Neural cell (in vitro differentiated cells): ENCODE data around the gene CCDC80. TPM values are rescaled to one million over a fixed set of nuclear protein-coding genes. Genes with fewer than 3 reads are reported as not detected.

Source experiments
- H2AFZ ChIP-seq: fragments of 200-600, 300-800 bp; sonication (generic), shearing (Covaris generic); 2 replicates; pipeline ENCODE4 v1.6.0; 2014; ENCODE audit warnings: low read depth, mild to moderate bottlenecking, antibody characterized with exemption, low read length, moderate library complexity
- H3F3A ChIP-seq: fragments of 200-600 bp; shearing (Covaris generic); 2 replicates; pipeline ENCODE4 v1.6.1; 2016; ENCODE audit warnings: mild to moderate bottlenecking, moderate library complexity, mixed read lengths, antibody characterized with exemption, low read length; ENCODE audit not compliant: insufficient read depth, poor library complexity, severe bottlenecking
- H3K27ac ChIP-seq: fragments of 200-600, 300-800 bp; sonication (generic), shearing (Covaris generic); 2 replicates; pipeline ENCODE4 v1.5.1; 2014; ENCODE audit warnings: mild to moderate bottlenecking, low read length, moderate library complexity
- H3K27me3 ChIP-seq: fragments of 300-800, 200-600 bp; sonication (generic), shearing (Covaris generic); 2 replicates; pipeline ENCODE4 v1.6.0; 2014; ENCODE audit warnings: mild to moderate bottlenecking, low read depth, low read length, moderate library complexity; ENCODE audit not compliant: insufficient read depth
- H3K36me3 ChIP-seq: fragments of 300-800, 200-600 bp; sonication (generic), shearing (Covaris generic); 2 replicates; pipeline ENCODE4 v1.5.1; 2014; ENCODE audit warnings: mild to moderate bottlenecking, antibody characterized with exemption, low read length, moderate library complexity; ENCODE audit not compliant: insufficient read depth
- H3K4me2 ChIP-seq: fragments of 300-800, 200-600 bp; sonication (generic), shearing (Covaris generic); 2 replicates; pipeline ENCODE4 v1.6.0; 2014; ENCODE audit warnings: mild to moderate bottlenecking, low read length
- H3K4me3 ChIP-seq: fragments of 300-800, 200-600 bp; sonication (generic), shearing (Covaris generic); 2 replicates; pipeline ENCODE4 v1.5.1; 2014; ENCODE audit warnings: mild to moderate bottlenecking, low read length, moderate library complexity
- H3K79me2 ChIP-seq: fragments of 200-600 bp; shearing (Covaris generic); replicated peaks from 2 replicates; pipeline ENCODE4 v1.6.0; 2014; ENCODE audit warnings: mild to moderate bottlenecking, low read length, moderate library complexity; ENCODE audit not compliant: insufficient read depth
- H3K9ac ChIP-seq: fragments of 300-800, 200-600 bp; sonication (generic), shearing (Covaris generic); 2 replicates; pipeline ENCODE4 v1.6.1; 2016; ENCODE audit warnings: mild to moderate bottlenecking, low read length, mixed read lengths
- H3K9me2 ChIP-seq: fragments of 200-600 bp; shearing (Covaris generic); 2 replicates; pipeline ENCODE4 v1.6.1; 2016; ENCODE audit warnings: mild to moderate bottlenecking, low read length, mixed read lengths; ENCODE audit not compliant: insufficient read depth
- H3K9me3 ChIP-seq: fragments of 200-600, 300-800 bp; sonication (generic), shearing (Covaris generic); 2 replicates; pipeline ENCODE4 v1.6.1; 2016; ENCODE audit warnings: mild to moderate bottlenecking, mixed run types, low read length, moderate library complexity, mixed read lengths
- H4K20me1 ChIP-seq: fragments of 200-600 bp; shearing (Covaris generic); 2 replicates; pipeline ENCODE4 v1.6.1; 2016; ENCODE audit warnings: mild to moderate bottlenecking, mixed run types; ENCODE audit not compliant: insufficient read depth
- CTCF ChIP-seq: fragments of 450-650 bp; IDR thresholded peaks from 2 replicates; pipeline ENCODE4 v1.5.1; 2014; ENCODE audit warnings: antibody characterized with exemption, mild to moderate bottlenecking, moderate library complexity; ENCODE audit not compliant: poor library complexity, severe bottlenecking
- EP300 ChIP-seq: fragments of 450-650 bp; conservative IDR thresholded peaks from 2 replicates; pipeline ENCODE4 v1.6.1; 2014; ENCODE audit warnings: antibody characterized with exemption, mild to moderate bottlenecking, moderate library complexity; ENCODE audit not compliant: poor library complexity, severe bottlenecking
- EZH2 ChIP-seq: fragments of 200-600, 300-800 bp; shearing (Covaris generic), sonication (generic); IDR thresholded peaks from 2 replicates; pipeline ENCODE4 v1.6.1; 2014; ENCODE audit warnings: antibody characterized with exemption, low read length, borderline replicate concordance, mild to moderate bottlenecking; ENCODE audit not compliant: insufficient read depth, poor library complexity, severe bottlenecking
- MXI1 ChIP-seq: fragments of 450-650 bp; conservative IDR thresholded peaks from 2 replicates; pipeline ENCODE4 v1.6.1; 2014; ENCODE audit warnings: antibody characterized with exemption, mild to moderate bottlenecking; ENCODE audit not compliant: poor library complexity, severe bottlenecking
- POLR2AphosphoS5 ChIP-seq: IDR thresholded peaks from 2 replicates; pipeline ENCODE4 v1.6.1; 2012
- RAD21 ChIP-seq: fragments of 450-650 bp; conservative IDR thresholded peaks from 2 replicates; pipeline ENCODE4 v1.6.1; 2014; ENCODE audit warnings: antibody characterized with exemption, mild to moderate bottlenecking, moderate library complexity
- REST ChIP-seq: IDR thresholded peaks from 2 replicates; pipeline ENCODE4 v1.6.1; 2012; ENCODE audit warnings: borderline replicate concordance
- SMC3 ChIP-seq: fragments of 450-650 bp; conservative IDR thresholded peaks from 2 replicates; pipeline ENCODE4 v1.6.1; 2014; ENCODE audit warnings: antibody characterized with exemption, mild to moderate bottlenecking, moderate library complexity; ENCODE audit not compliant: poor library complexity
- TAF1 ChIP-seq: IDR thresholded peaks from 2 replicates; pipeline ENCODE4 v1.6.1; 2012; ENCODE audit warnings: low read depth
- polyA plus RNA-seq: library from polyadenylated mRNA; depleted of rRNA; stranded (reverse); fragments of >200 nt; gene quantifications from 2 replicates; pipeline ENCODE4 v1.2.3, GENCODE V29; 2014

CCDC80 gene
- polyA plus RNA-seq, 1 donor from 2014 or later: 0.14 TPM

- Histone ChIP-seq H3K27ac (no peak overlapping the region), H3K36me3 (peaks cover 15% of the 10 kb centered on the region), H3K4me2 (no peak overlapping the region), H4K20me1 (no peaks in the 10 kb centered on the region), H2AFZ (no peak overlapping the region), H3K9me3 (no peaks in the 10 kb centered on the region), H3K27me3 (no peaks in the 10 kb centered on the region), H3K9ac (no peak overlapping the region), H3K9me2 (no peaks in the 10 kb centered on the region), H3K4me3 (no peak overlapping the region), H3F3A (no peaks in the 10 kb centered on the region), H3K79me2 (no peaks in the 10 kb centered on the region)
- TF ChIP-seq EZH2: no peak
- TF ChIP-seq RAD21: no peak
- TF ChIP-seq CTCF: no peak
- TF ChIP-seq REST: no peak
- no peak for TF ChIP-seq MXI1
- TF ChIP-seq TAF1: no peak
- no peak for TF ChIP-seq EP300
- TF ChIP-seq SMC3: no peak
- TF ChIP-seq POLR2AphosphoS5: no peak
Measured at GRCh38 chr3:112593258-112593657, 47.7 kb downstream of the CCDC80 start.

DNA sequence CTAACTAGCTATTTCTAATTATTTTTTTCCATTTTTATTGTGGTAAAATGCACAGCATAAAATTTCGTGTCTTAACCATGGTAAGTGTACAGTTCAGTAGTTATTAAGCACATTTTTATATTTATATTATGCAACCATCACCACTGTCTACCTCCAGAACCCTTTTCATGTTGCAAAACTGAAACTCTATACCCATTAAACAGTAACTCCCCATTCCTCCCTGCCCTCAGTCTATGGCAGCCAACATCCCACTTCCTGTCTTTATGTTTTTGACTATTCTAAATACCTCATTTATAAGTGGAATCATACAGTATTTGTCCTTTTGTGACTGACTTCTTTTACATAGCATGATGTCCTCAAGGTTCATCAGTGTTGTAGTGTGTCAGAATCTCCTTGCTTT, 53.6 kb downstream of the CCDC80 start:
- Histone ChIP-seq H3K36me3 (peaks cover 4% of the 10 kb centered on the region), H3K9me3 (no peaks in the 10 kb centered on the region), H3K4me3 (no peak overlapping the region), H4K20me1 (no peaks in the 10 kb centered on the region), H2AFZ (no peak overlapping the region), H3K9me2 (no peaks in the 10 kb centered on the region), H3K27ac (no peak overlapping the region), H3K79me2 (no peaks in the 10 kb centered on the region), H3K9ac (no peak overlapping the region), H3K4me2 (no peak overlapping the region), H3F3A (no peaks in the 10 kb centered on the region), H3K27me3 (no peaks in the 10 kb centered on the region)
- TF ChIP-seq MXI1 (no peak), REST (no peak), EP300 (no peak)
